ENCODE measurements around the gene PPARG. TPM values are rescaled to one million over a fixed set of nuclear protein-coding genes. Genes with fewer than 3 reads are reported as not detected.

PPARG gene
- total RNA-seq, 1 experiment from 2014 or later: 61.5 TPM

GRCh38 chr3:12367346-12367745 is 78.5 kb downstream of the PPARG start:
- Histone ChIP-seq H3K4me3 (no peak overlapping the region), H2AFZ (no peak overlapping the region), H4K20me1 (ENCODE audit: insufficient read depth) (peaks cover 3% of the 10 kb centered on the region; the same call in 1 of the 2 replicates), H3K79me2 (ENCODE audit: low read depth) (peaks cover 81% of the 10 kb centered on the region), H3K9me2 (ENCODE audit: insufficient read depth) (0 out of 2 replicates have a peak, but pooled peaks cover 4% of the 10 kb centered on the region), H3F3A (ENCODE audit: insufficient read depth, low read depth) (peaks cover 52% of the 10 kb centered on the region; the same call in 1 of the 2 replicates), H3K36me3 (ENCODE audit: low read depth) (peaks cover 54% of the 10 kb centered on the region), H3K4me1 (replicated peaks; ENCODE audit: insufficient read depth) (no peaks in the 10 kb centered on the region), H3K4me2 (no peak overlapping the region), H3K9me3 (ENCODE audit: insufficient read depth, low read depth) (peaks cover 3% of the 10 kb centered on the region; the same call in 1 of the 2 replicates), H3K27ac (no peak overlapping the region; the same call in 1 of the 2 replicates), H3K27me3 (ENCODE audit: insufficient read depth, low read depth) (no peaks in the 10 kb centered on the region)
- POLR2A ChIA-PET (ENCODE audit: unreplicated experiment): no interaction called here
- intact Hi-C loops (cut with micrococcal nuclease; ENCODE audit: unreplicated experiment): no loop called here
- BruUV-seq (replicated peaks): no TSS peak
- no peak for DNase-seq
- CTCF ChIA-PET: no interaction called here
- TF ChIP-seq CTCF (conservative IDR thresholded peaks at IDR 0.05) (no peak), EZH2 (IDR thresholded peaks at IDR 0.05; ENCODE audit: low read depth) (no peak)

GRCh38 chr3:12369029-12369428 is 80.2 kb downstream of the PPARG start:
- BruUV-seq (replicated peaks): no TSS peak
- Histone ChIP-seq H3K4me3 (no peak overlapping the region), H3K4me2 (no peak overlapping the region), H3F3A (ENCODE audit: insufficient read depth, low read depth) (peaks cover 58% of the 10 kb centered on the region; the same call in 1 of the 2 replicates), H3K36me3 (ENCODE audit: low read depth) (peaks cover 57% of the 10 kb centered on the region), H3K27me3 (ENCODE audit: insufficient read depth, low read depth) (no peaks in the 10 kb centered on the region), H3K4me1 (replicated peaks; ENCODE audit: insufficient read depth) (no peaks in the 10 kb centered on the region), H3K27ac (peak overlapping the region; percentile 17; the same call in 1 of the 2 replicates), H3K9me2 (ENCODE audit: insufficient read depth) (0 out of 2 replicates have a peak, but pooled peaks cover 4% of the 10 kb centered on the region), H3K9me3 (ENCODE audit: insufficient read depth, low read depth) (peaks cover 3% of the 10 kb centered on the region; the same call in 1 of the 2 replicates), H3K79me2 (ENCODE audit: low read depth) (peaks cover 84% of the 10 kb centered on the region), H4K20me1 (ENCODE audit: insufficient read depth) (peaks cover 3% of the 10 kb centered on the region; the same call in 1 of the 2 replicates), H2AFZ (no peak overlapping the region)
- DNase-seq: no peak
- intact Hi-C loops (cut with micrococcal nuclease; ENCODE audit: unreplicated experiment): no loop called here
- CTCF ChIA-PET: no interaction called here
- no peak for TF ChIP-seq EZH2 (IDR thresholded peaks at IDR 0.05; ENCODE audit: low read depth)
- no peak for TF ChIP-seq CTCF (conservative IDR thresholded peaks at IDR 0.05)
- POLR2A ChIA-PET (ENCODE audit: unreplicated experiment): interaction anchor here (0.6 kb wide), 1 partner anchor 346 kb away, joined by 4 read pairs; no protein-coding TSS in a partner anchor

GRCh38 chr3:12369598-12369997 is 80.7 kb downstream of the PPARG start:
- CTCF ChIA-PET: no interaction called here
- peaks cover 3% of the 10 kb centered on the region; the same call in 1 of the 2 replicates for H4K20me1 ChIP-seq (ENCODE audit: insufficient read depth)
- peak overlapping the region; percentile 25; the same call in 1 of the 2 replicates for H3K27ac ChIP-seq
- no TSS peak for BruUV-seq (replicated peaks)
- intact Hi-C loops (cut with micrococcal nuclease; ENCODE audit: unreplicated experiment): no loop called here
- no peaks in the 10 kb centered on the region for H3K27me3 ChIP-seq (ENCODE audit: insufficient read depth, low read depth)
- H3K4me1 ChIP-seq (replicated peaks; ENCODE audit: insufficient read depth): no peaks in the 10 kb centered on the region
- peaks cover 84% of the 10 kb centered on the region for H3K79me2 ChIP-seq (ENCODE audit: low read depth)
- DNase-seq: no peak
- no peak overlapping the region for H3K4me3 ChIP-seq
- H3F3A ChIP-seq (ENCODE audit: insufficient read depth, low read depth): peaks cover 58% of the 10 kb centered on the region; the same call in 1 of the 2 replicates
- 0 out of 2 replicates have a peak, but pooled peaks cover 4% of the 10 kb centered on the region for H3K9me2 ChIP-seq (ENCODE audit: insufficient read depth)
- 0 out of 2 replicates have a peak, but pooled peaks cover 3% of the 10 kb centered on the region for H3K9me3 ChIP-seq (ENCODE audit: insufficient read depth, low read depth)
- H3K4me2 ChIP-seq: no peak overlapping the region
- H3K36me3 ChIP-seq (ENCODE audit: low read depth): peaks cover 56% of the 10 kb centered on the region
- H2AFZ ChIP-seq: no peak overlapping the region
- POLR2A ChIA-PET (ENCODE audit: unreplicated experiment): interaction anchor here (0.6 kb wide), 1 partner anchor 345 kb away, joined by 4 read pairs; no protein-coding TSS in a partner anchor
- no peak for TF ChIP-seq EZH2 (IDR thresholded peaks at IDR 0.05; ENCODE audit: low read depth)
- no peak for TF ChIP-seq CTCF (conservative IDR thresholded peaks at IDR 0.05)
